Vagina (tissue), 2 donors: ENCODE results near the gene UBE3D.
"Not testable (repeated sequence)": the region's sequence is repeated elsewhere in the genome, so short reads cannot be mapped to it uniquely, and the experiment has no call there.

Source experiments
- CTCF ChIP-seq, 3 experiments: fragments of 450-650 bp in 2 of 3; fragments of 200-600 bp in 1 of 3; sonication (generic) in 1 of 3; IDR thresholded peaks; one replicate each; pipeline ENCODE4 v1.5.1; 2017 to 2019; ENCODE audit warnings: antibody characterized with exemption in 3 of 3, mild to moderate bottlenecking in 2 of 3, moderate library complexity in 2 of 3
- POLR2A ChIP-seq, 2 donors: fragments of 450-650 bp; IDR thresholded peaks; one replicate each; pipeline ENCODE4 v1.6.1; 2017; ENCODE audit warnings: antibody characterized with exemption in 2 of 2, mild to moderate bottlenecking in 2 of 2, moderate library complexity in 2 of 2

- not testable (repeated sequence) for TF ChIP-seq CTCF, POLR2A (IDR thresholded peaks at IDR 0.05)
Measured at GRCh38 chr6:82856077-82856476, 209.6 kb downstream of the UBE3D start.
